ENCODE measurements around the gene LONP2. TPM values are rescaled to one million over a fixed set of nuclear protein-coding genes. Genes with fewer than 3 reads are reported as not detected.

Gene LONP2, protein sequence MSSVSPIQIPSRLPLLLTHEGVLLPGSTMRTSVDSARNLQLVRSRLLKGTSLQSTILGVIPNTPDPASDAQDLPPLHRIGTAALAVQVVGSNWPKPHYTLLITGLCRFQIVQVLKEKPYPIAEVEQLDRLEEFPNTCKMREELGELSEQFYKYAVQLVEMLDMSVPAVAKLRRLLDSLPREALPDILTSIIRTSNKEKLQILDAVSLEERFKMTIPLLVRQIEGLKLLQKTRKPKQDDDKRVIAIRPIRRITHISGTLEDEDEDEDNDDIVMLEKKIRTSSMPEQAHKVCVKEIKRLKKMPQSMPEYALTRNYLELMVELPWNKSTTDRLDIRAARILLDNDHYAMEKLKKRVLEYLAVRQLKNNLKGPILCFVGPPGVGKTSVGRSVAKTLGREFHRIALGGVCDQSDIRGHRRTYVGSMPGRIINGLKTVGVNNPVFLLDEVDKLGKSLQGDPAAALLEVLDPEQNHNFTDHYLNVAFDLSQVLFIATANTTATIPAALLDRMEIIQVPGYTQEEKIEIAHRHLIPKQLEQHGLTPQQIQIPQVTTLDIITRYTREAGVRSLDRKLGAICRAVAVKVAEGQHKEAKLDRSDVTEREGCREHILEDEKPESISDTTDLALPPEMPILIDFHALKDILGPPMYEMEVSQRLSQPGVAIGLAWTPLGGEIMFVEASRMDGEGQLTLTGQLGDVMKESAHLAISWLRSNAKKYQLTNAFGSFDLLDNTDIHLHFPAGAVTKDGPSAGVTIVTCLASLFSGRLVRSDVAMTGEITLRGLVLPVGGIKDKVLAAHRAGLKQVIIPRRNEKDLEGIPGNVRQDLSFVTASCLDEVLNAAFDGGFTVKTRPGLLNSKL
- 74.2 TPM for total RNA-seq
- long read RNA-seq, full-length matches to known transcripts, result 152 of 192 reads
- long read RNA-seq, partial matches to known transcripts, result 17 of 192 reads
- long read RNA-seq, other reads (novel, unspliced or antisense), result 23 of 192 reads

DNA sequence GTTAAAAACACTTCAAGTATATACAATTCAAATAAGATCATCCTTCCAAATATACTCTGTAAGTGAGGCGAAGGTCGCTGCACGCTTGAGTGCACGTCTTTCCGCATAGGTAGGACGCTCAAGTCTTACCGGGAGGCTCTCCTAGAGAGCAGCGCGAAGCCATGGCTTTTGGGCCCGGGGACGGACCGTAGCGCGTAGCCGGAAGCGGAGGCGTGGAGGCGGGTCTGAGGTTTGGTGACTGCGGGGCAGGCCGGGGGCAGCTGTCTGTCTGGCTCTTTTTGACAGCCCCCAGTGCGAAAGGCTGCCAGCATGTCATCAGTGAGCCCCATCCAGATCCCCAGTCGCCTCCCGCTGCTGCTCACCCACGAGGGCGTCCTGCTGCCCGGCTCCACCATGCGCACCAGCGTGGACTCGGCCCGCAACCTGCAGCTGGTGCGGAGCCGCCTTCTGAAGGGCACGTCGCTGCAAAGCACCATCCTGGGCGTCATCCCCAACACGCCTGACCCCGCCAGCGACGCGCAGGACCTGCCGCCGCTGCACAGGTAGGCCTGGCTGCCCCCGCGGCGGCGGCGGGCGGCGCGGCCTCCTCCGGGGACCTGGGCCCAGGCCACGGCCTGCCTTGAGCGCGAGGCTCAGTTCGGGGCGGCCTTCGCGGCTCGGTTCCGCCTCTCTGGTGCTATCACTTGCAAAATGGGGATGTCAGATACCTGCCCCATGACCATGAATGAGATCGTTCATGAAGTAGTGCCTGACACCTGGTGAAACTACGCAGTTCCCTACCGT is at the start of gene LONP2:
LONP2 (plus strand) TSS at position 221 of the 783 bp plus-strand sequence; CDS start at position 310, 89 bp downstream.
- peak; percentile 100 for ATAC-seq
- peak; percentile 94 for DNase-seq
- intact Hi-C loops (cut with micrococcal nuclease), result no loop called here

DNA sequence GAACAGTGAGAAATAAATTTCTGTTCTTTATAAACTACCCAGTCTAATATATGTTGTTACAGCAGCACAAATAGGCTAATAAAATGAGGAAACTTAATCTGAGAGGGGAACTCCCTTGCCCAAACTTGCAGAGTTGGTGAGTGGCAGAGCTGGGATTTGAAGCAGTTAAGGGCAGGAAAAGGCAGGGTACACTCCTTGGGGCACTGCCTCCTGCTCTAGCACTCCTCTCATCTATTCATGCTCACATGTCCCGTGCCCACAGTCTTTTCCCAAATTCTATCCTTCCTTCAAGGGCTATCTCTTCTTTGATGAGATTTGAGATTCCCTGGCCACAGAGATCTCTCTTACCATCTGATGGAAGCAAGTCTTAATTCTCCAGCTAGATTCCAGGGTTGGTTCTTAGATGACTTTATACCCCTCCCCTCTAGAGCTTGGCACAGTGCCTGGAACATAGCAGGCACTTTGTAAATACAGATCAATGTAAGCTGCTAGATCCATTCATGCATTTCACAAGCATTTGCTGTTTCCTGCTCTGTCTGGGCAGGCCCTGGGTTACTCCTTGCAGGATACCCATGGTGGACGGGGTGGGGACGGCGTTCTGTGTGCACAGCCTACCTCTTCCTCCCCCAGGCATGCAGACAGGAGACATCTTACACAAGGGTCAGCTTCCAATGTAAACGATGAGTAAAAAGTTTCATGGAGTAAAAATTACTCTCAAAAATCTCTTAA is 49.1 kb upstream of the LONP2 start:
- DNase-seq (no peak), ATAC-seq (no peak)
- intact Hi-C loops (cut with micrococcal nuclease), result no loop called here

- ATAC-seq (no peak), DNase-seq (no peak)
- intact Hi-C loops (cut with micrococcal nuclease), result no loop called here
Observed at GRCh38 chr16:48197294-48197693, 46.8 kb upstream of the LONP2 start.

DNA sequence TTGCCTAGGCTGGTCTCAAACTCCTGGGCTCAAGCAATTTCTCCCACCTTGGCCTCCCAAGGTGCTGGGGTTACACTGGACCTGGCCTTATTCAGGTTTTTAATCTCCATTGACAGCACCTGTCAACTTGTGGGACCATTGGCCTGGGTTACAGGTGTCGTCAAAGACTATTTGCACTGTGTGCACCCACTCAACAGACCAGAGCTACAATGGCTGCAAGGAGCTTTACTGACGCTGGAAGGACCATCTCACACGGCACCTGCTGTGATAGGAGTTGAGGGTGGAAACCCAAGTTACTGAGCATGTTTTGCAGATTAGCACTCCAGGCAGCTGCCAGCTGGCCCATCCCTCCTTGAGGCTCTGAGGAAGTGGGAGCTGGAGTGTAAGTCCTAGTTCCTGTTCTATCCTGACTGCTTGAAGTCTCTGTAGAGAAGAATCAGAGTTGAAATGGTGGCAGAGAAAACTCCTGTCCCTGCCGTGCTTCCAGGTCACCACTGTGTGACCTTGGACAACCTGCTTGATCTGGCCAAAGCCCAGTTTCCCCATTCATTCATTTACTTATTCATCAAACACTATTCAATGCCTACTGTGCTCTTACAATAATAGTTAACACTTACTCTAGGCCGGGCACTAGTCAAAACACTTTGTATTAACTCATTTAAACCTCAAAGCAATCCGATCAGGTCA is 42.4 kb upstream of the LONP2 start:
- no peak for ATAC-seq
- intact Hi-C loops (cut with micrococcal nuclease), result no loop called here
- DNase-seq, result peak; percentile 37

- intact Hi-C loops (cut with micrococcal nuclease), result no loop called here
- DNase-seq (no peak), ATAC-seq (no peak)
Observed at GRCh38 chr16:48203974-48204824, 39.9 kb upstream of the LONP2 start.

GRCh38 chr16:48204825-48205151 is 39.3 kb upstream of the LONP2 start:
- DNase-seq (no peak), ATAC-seq (no peak)
- intact Hi-C loops (cut with micrococcal nuclease), result no loop called here

GRCh38 chr16:48206594-48207242 is 37.4 kb upstream of the LONP2 start:
- ATAC-seq, result no peak
- DNase-seq, result no peak
- intact Hi-C loops (cut with micrococcal nuclease), result no loop called here

- no peak for ATAC-seq
- intact Hi-C loops (cut with micrococcal nuclease), result no loop called here
Observed at GRCh38 chr16:48210747-48211146, 33.4 kb upstream of the LONP2 start.

DNA sequence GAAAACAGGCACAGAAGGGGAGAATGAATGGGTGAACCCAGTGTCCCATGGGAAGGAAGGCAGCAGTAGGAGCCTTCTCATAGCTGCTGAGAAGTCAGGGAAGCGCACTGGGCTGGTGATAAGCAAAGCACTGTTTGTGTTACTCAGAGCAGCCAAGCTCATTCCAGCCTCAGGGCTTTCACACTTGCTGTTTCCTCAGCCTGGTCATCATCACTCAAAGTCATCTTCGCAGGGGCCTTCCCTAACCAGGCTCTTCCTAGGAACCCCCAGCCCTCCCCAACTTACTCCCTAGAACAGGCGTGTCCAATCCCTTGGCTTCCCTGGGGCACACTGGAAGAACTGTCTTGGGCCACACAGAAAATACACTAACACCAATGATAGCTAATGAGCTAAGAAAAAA is 32.1 kb upstream of the LONP2 start:
- DNase-seq, result no peak
- intact Hi-C loops (cut with micrococcal nuclease), result no loop called here
- ATAC-seq, result no peak

More at GRCh38 chr16:48210747-48211146, 33.4 kb upstream of the LONP2 start:
- DNase-seq, result no peak

GRCh38 chr16:48215738-48216137 is 28.4 kb upstream of the LONP2 start:
- DNase-seq (no peak), ATAC-seq (no peak)
- intact Hi-C loops (cut with micrococcal nuclease), result no loop called here

DNA sequence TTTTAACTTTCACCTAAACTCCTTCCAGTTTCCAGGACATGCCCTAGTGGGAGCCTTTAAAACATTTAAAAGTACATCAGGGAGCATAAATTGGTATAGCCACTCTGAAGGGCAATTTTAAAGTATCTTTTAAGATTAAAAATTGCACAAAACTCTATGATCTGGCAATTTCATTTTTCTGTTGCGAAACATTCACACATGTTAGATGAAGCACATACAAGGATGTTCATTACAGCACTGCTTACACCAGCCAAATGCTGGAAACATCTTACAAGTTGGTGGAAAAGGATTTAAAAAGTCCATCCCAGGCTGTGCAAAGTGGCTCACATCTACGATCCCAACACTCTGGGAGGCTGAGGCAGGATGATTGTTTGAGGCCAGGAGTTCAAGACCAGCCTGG is 26.4 kb upstream of the LONP2 start:
- intact Hi-C loops (cut with micrococcal nuclease), result no loop called here
- ATAC-seq (no peak), DNase-seq (no peak)

GRCh38 chr16:48218473-48218872 is 25.6 kb upstream of the LONP2 start:
- ATAC-seq (no peak), DNase-seq (no peak)
- intact Hi-C loops (cut with micrococcal nuclease), result no loop called here

DNA sequence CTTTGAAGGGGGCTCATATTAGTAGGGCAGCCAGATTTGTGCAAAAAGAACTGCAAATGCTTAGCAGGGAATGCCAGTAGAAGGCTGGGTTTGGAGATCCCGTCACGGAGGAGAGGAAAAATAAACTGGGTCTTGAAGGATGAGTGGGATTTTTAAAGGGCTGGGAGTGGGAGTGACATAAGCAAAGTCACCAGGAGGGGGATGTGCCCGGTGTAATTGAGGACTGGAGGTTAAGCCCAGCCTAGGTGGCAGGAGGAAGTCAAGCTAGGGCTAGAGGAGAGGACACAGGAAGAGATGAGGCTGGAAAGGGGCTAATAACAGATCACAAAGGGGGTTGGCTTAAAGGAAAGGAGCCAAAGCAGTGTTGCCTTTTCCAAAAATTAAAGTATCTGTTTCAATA is 23.2 kb upstream of the LONP2 start:
- intact Hi-C loops (cut with micrococcal nuclease), result no loop called here

GRCh38 chr16:48223490-48223889 is 20.6 kb upstream of the LONP2 start:
- ATAC-seq (no peak), DNase-seq (no peak)
- intact Hi-C loops (cut with micrococcal nuclease), result no loop called here

More for the DNA sequence above, 23.2 kb upstream of the LONP2 start:
- DNase-seq (no peak), ATAC-seq (no peak)

GRCh38 chr16:48225456-48225855 is 18.6 kb upstream of the LONP2 start:
- ATAC-seq, result no peak
- DNase-seq, result no peak
- intact Hi-C loops (cut with micrococcal nuclease), result no loop called here

DNA sequence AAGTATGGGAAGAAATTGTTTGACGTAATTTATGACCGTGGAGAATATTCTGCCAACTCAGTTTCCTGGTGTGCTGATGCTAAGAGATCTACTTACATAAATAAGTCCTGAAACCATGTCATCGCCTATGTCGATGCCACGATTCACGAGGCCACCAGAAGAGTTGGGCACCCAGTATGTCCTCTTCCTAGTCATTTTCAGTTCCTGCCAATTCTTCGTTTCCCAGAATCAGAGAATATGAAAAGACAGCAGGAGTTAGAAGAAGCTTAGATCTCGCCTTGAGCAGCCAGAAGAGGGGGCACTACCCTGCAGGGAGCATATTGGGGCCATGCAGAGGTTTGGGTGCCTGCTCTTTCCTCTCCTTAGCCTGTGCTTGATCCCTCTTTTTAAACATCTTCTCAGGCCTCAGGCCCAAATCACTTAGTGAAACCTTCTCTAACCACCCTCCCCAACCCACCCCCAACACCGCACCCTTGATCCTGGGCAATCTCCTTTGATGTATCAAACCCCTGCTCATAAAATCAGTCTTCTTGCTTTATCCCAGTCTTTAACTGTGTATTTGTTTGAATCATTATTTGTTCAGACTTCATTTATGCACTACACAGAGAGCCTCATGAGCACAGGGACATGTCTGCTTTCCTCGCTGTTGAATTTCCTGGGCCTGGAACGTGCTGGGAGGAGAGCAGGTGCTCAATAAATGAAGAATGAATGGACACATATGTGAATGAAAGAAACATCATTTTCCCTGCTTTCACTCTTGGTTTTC is 12.2 kb upstream of the LONP2 start:
- intact Hi-C loops (cut with micrococcal nuclease), result no loop called here
- DNase-seq, result no peak
- no peak for ATAC-seq

All from left ventricle myocardium superior (tissue), 1 donor.